Mesenchymal stem cell (in vitro differentiated cells and primary cell): ENCODE results near the gene PRF1.

Source experiments
- DNase-seq: peaks from one replicate; pipeline ENCODE4 v3.0.0-alpha.2; 2013
- H2AFZ ChIP-seq: one replicate; pipeline ENCODE4 v1.6.1; 2013; ENCODE audit warnings: low read depth, mild to moderate bottlenecking, control low read depth, inconsistent platforms, low read length, moderate library complexity
- H2AK5ac ChIP-seq: 2 replicates; pipeline ENCODE4 v1.6.1; 2013; ENCODE audit warnings: low read length, moderate library complexity, mild to moderate bottlenecking, inconsistent platforms; ENCODE audit not compliant: severe bottlenecking
- H2BK120ac ChIP-seq: one replicate; pipeline ENCODE4 v1.6.1; 2013; ENCODE audit warnings: low read depth, mild to moderate bottlenecking, inconsistent platforms, low read length, moderate library complexity
- H2BK12ac ChIP-seq, 2 experiments: one replicate each; pipeline ENCODE4 v1.6.1; 2013; ENCODE audit warnings: inconsistent platforms in 2 of 2, low read length in 2 of 2, mild to moderate bottlenecking in 2 of 2, moderate library complexity in 2 of 2, control low read depth in 1 of 2
- H2BK15ac ChIP-seq: one replicate; pipeline ENCODE4 v1.6.1; 2013; ENCODE audit warnings: mild to moderate bottlenecking, low read depth, inconsistent platforms; ENCODE audit not compliant: poor library complexity, severe bottlenecking
- H2BK5ac ChIP-seq: 2 replicates; pipeline ENCODE4 v1.6.1; 2013; ENCODE audit warnings: low read depth, mild to moderate bottlenecking, low read length, control low read depth, inconsistent platforms; ENCODE audit not compliant: poor library complexity, severe bottlenecking
- H3K14ac ChIP-seq, 2 experiments: one replicate each; pipeline ENCODE4 v1.6.1; 2013; ENCODE audit warnings: inconsistent platforms in 2 of 2, low read length in 2 of 2, control low read depth in 1 of 2, mild to moderate bottlenecking in 1 of 2, moderate library complexity in 1 of 2
- H3K18ac ChIP-seq, 2 experiments: one replicate each; pipeline ENCODE4 v1.6.1; 2013; ENCODE audit warnings: inconsistent platforms in 2 of 2, low read length in 2 of 2, control low read depth in 1 of 2, low read depth in 1 of 2, mild to moderate bottlenecking in 1 of 2
- H3K23ac ChIP-seq, 2 experiments: one replicate each; pipeline ENCODE4 v1.6.1; 2013; ENCODE audit warnings: inconsistent platforms in 2 of 2, low read length in 2 of 2, mild to moderate bottlenecking in 2 of 2, moderate library complexity in 2 of 2, control low read depth in 1 of 2
- H3K27ac ChIP-seq: 2 replicates; pipeline ENCODE4 v1.5.1; 2013; ENCODE audit warnings: mild to moderate bottlenecking, moderate library complexity, low read length, control low read depth, inconsistent platforms; ENCODE audit not compliant: poor library complexity, severe bottlenecking
- H3K27me3 ChIP-seq, 2 experiments: 2 replicates each; pipeline versions ENCODE4 v1.6.1 to v1.7.0; 2013; ENCODE audit warnings: low read length in 2 of 2, mild to moderate bottlenecking in 2 of 2, moderate library complexity in 2 of 2, control low read depth in 1 of 2, inconsistent platforms in 1 of 2; ENCODE audit not compliant: control insufficient read depth in 1 of 2, insufficient read depth in 1 of 2
- H3K36me3 ChIP-seq, 2 experiments: 2 replicates each; pipeline versions ENCODE4 v1.6.1 to v1.7.0; 2013; ENCODE audit warnings: low read length in 2 of 2, control low read depth in 1 of 2, inconsistent platforms in 1 of 2, low read depth in 1 of 2, mild to moderate bottlenecking in 1 of 2; ENCODE audit not compliant: insufficient read depth in 2 of 2, control insufficient read depth in 1 of 2
- H3K4ac ChIP-seq, 2 experiments: one replicate each; pipeline ENCODE4 v1.6.1; 2013; ENCODE audit warnings: inconsistent platforms in 2 of 2, low read length in 2 of 2, mild to moderate bottlenecking in 2 of 2, moderate library complexity in 2 of 2, control low read depth in 1 of 2, low read depth in 1 of 2
- H3K4me1 ChIP-seq: 2 replicates; pipeline ENCODE4 v1.6.1; 2013; ENCODE audit warnings: low read depth, low read length, control low read depth; ENCODE audit not compliant: control insufficient read depth, insufficient read depth
- H3K4me2 ChIP-seq: 2 replicates; pipeline ENCODE4 v1.6.1; 2013; ENCODE audit warnings: low read length, mild to moderate bottlenecking, inconsistent platforms; ENCODE audit not compliant: poor library complexity, severe bottlenecking
- H3K4me3 ChIP-seq, 2 experiments: 2 replicates each; pipeline versions ENCODE4 v1.5.1 to v1.7.0; 2013; ENCODE audit warnings: low read length in 2 of 2, mild to moderate bottlenecking in 2 of 2, control low read depth in 1 of 2, low read depth in 1 of 2; ENCODE audit not compliant: insufficient read depth in 1 of 2
- H3K79me1 ChIP-seq: replicated peaks from 2 replicates; pipeline ENCODE4 v1.6.1; 2013; ENCODE audit warnings: mild to moderate bottlenecking, control low read depth, low read length, inconsistent platforms; ENCODE audit not compliant: poor library complexity, severe bottlenecking
- H3K9ac ChIP-seq: 2 replicates; pipeline ENCODE4 v1.7.0; 2013; ENCODE audit warnings: mild to moderate bottlenecking, low read length, moderate library complexity
- H3K9me3 ChIP-seq: 2 replicates; pipeline ENCODE4 v1.7.0; 2013; ENCODE audit warnings: mild to moderate bottlenecking, low read length; ENCODE audit not compliant: control insufficient read depth
- H4K8ac ChIP-seq: one replicate; pipeline ENCODE4 v1.6.1; 2013; ENCODE audit warnings: inconsistent platforms, mild to moderate bottlenecking, low read length, moderate library complexity
- H4K91ac ChIP-seq: one replicate; pipeline ENCODE4 v1.6.1; 2013; ENCODE audit warnings: mild to moderate bottlenecking, low read length, inconsistent platforms
- WGBS: methylation state at CpG from one replicate; pipeline ENCODE4 v1.1.7; 2013; ENCODE audit warnings: mixed read lengths; 5-methylcytosine and 5-hydroxymethylcytosine counted together

PRF1 gene

DNA sequence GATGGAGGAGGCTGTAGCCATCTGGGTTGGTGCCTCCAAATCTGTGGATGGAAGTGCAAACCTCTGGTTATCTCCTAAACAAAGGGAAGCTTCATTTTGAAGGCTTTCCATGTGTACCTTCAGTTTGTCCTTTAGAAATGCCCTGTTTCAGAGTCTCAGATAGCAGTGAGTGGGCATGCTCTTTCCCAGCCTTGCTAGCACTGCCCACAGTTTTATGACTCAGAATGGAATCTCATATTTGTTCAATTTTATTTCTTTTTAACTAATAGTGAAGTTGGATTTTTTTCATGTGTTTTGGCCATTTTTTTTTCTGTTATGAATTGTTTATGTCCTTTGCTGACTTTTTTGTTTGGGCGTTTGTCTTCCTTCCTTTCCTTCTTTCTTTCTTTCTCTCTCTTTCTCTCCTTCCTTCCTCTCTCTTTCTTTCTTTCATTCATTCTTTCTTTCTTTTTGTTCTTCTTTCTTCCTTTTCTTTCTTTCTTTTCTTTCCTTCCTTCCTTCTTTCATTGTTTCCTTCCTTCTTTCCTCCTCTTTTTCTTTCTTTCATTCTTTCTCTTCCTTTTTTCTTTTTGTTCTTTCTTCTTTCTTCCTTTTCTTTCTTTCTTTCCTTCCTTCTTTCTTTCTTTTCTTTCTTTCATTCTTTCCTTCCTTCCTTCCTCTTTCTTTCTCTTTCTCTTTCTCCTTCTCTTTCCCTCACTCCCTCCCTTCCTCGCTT, 25.6 kb downstream of the PRF1 start:
- H3K27me3 ChIP-seq: no peaks in the 10 kb centered on the region
- H3K9ac ChIP-seq: peak overlapping the region; percentile 27
- no peak overlapping the region for H3K4ac ChIP-seq
- H2BK12ac ChIP-seq: no peak overlapping the region
- H3K23ac ChIP-seq: no peak overlapping the region
- H2BK15ac ChIP-seq: no peak overlapping the region
- no peak overlapping the region for H3K4me2 ChIP-seq
- no peak overlapping the region for H2BK5ac ChIP-seq
- H4K91ac ChIP-seq: no peak overlapping the region
- no peak overlapping the region for H3K18ac ChIP-seq
- no peak overlapping the region for H2BK120ac ChIP-seq
- H2AK5ac ChIP-seq: peak overlapping the region; percentile 66
- H3K4me3 ChIP-seq: peak overlapping the region in 1 of 2 experiments; percentile 45
- no peaks in the 10 kb centered on the region for H3K79me1 ChIP-seq
- H3K4me1 ChIP-seq: peaks cover 13% of the 10 kb centered on the region
- WGBS: 90% methylated on average over 2 of the region's 2 CpGs
- H3K14ac ChIP-seq: no peak overlapping the region
- no peaks in the 10 kb centered on the region for H3K36me3 ChIP-seq
- H3K27ac ChIP-seq: peak overlapping the region; percentile 21
- no peak for DNase-seq
- H2AFZ ChIP-seq: no peak overlapping the region
- H4K8ac ChIP-seq: no peak overlapping the region
- no peaks in the 10 kb centered on the region for H3K9me3 ChIP-seq

DNA sequence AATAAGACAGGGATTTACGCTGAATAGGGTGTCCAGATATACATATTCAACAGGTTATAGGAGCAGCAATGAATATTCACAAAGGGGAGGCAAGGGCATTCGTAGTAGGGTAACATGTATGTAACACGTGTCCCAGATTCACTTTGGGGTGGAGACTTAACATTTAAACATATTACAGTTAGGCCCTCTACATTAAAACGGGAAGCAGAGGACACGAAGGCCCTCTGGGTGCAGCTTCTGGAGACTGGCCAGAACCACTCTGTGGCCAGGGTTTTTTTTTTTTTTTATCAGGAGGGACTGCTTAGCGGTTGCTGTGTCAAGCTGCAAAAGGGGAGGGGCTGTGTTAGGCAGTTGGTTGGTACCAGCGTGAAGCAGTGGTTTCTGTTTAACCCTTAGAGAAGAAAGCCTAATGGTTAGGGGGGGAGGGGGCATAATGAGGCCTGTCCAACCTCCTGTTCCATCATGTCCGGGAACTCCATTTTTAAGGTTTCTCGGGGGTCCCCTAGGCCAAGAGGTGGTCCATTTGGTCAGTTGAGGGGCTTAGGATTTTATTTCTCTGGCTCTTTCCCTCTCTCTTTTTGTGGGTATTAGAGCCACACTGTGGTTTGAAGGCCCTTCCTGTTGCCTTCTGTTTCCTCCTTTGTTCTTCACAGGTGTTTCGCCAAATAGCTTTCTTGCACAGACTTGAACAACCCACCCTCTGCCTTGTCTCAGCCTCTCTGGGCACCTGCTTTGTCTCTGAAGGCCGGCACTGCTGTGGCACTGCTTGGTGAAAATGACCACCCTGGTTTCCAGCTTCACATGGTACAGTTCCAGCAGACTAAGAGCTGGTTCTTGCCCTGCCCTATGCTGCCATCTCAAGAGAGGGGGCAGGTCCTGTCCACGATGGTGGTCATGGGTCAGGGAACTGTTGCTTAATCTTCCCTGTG, 26.4 kb downstream of the PRF1 start:
- H3K27ac ChIP-seq: peak overlapping the region; percentile 28
- no peak overlapping the region for H3K4ac ChIP-seq
- no peak overlapping the region for H4K8ac ChIP-seq
- H2AK5ac ChIP-seq: peak overlapping the region; percentile 66
- WGBS: 68% methylated on average over 12 of the region's 12 CpGs
- no peak overlapping the region for H3K18ac ChIP-seq
- no peak overlapping the region for H2BK120ac ChIP-seq
- no peak overlapping the region for H3K4me2 ChIP-seq
- H3K4me3 ChIP-seq: peak overlapping the region in 1 of 2 experiments; percentile 45
- no peaks in the 10 kb centered on the region for H3K9me3 ChIP-seq
- H3K4me1 ChIP-seq: peaks cover 13% of the 10 kb centered on the region
- no peak overlapping the region for H2AFZ ChIP-seq
- H3K79me1 ChIP-seq: no peaks in the 10 kb centered on the region
- H3K23ac ChIP-seq: no peak overlapping the region
- no peaks in the 10 kb centered on the region for H3K36me3 ChIP-seq
- H3K9ac ChIP-seq: peak overlapping the region; percentile 27
- no peak overlapping the region for H4K91ac ChIP-seq
- H2BK15ac ChIP-seq: no peak overlapping the region
- peak overlapping the region; percentile 60 for H2BK5ac ChIP-seq
- no peak overlapping the region for H2BK12ac ChIP-seq
- H3K27me3 ChIP-seq: no peaks in the 10 kb centered on the region
- DNase-seq: peak; percentile 34
- H3K14ac ChIP-seq: no peak overlapping the region

DNA sequence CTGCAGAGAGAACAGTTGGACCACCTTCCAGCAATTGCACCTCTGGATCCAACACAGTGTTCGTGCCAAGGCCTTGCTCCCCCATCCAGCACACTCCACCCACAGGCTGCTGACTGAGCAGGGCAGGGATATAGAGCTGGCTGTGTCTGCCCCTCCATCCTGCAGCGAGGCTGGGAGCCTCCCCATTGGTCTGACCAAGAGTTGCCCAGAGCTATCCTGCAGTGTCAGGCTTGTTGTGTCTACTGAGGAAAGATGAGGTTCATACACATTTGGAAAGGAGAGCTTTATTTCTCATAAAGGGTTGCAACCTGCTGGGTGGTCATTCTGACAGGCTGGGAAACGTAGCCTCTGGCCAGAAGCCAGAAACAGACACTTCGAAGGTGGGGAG, 27.1 kb downstream of the PRF1 start:
- Histone ChIP-seq H3K4me1 (peaks cover 13% of the 10 kb centered on the region), H2BK15ac (no peak overlapping the region), H4K91ac (no peak overlapping the region), H2AK5ac (no peak overlapping the region), H3K4ac (no peak overlapping the region), H3K79me1 (no peaks in the 10 kb centered on the region), H2BK12ac (no peak overlapping the region), H3K14ac (no peak overlapping the region), H3K4me2 (no peak overlapping the region), H3K36me3 (no peaks in the 10 kb centered on the region), H4K8ac (no peak overlapping the region), H2AFZ (no peak overlapping the region), H3K18ac (no peak overlapping the region), H3K9me3 (no peaks in the 10 kb centered on the region), H3K4me3 (no peak overlapping the region), H3K27me3 (no peaks in the 10 kb centered on the region), H3K27ac (peak overlapping the region; percentile 28), H2BK5ac (no peak overlapping the region), H3K23ac (no peak overlapping the region), H3K9ac (no peak overlapping the region), H2BK120ac (no peak overlapping the region)
- WGBS: 68% methylated on average over 4 of the region's 4 CpGs
- DNase-seq: no peak
